ENCODE measurements around the gene IFITM2. TPM values are rescaled to one million over a fixed set of nuclear protein-coding genes. Genes with fewer than 3 reads are reported as not detected.

IFITM2 gene
- total RNA-seq, 4 donors from 2014 or later: 89.3 to 183 (median 126) TPM

DNA sequence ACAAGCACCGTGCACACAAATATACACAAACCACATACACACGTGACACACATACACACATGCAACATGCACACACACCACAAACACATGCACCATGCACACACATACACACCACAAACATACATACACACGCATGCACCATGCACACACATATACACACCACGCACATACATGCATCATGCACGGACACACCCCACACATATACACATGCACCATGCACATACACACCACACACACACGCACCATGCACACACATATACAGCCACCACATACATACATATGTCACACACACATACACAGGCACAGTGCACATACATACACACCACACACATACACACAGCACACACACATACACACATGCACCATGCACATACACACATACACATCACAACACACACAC is 49.0 kb downstream of the IFITM2 start:
- H3K27ac ChIP-seq: no peak overlapping the region
- peaks cover 0 to 10% (median 0%) of the 10 kb centered on the region in 3 donors for H3K9me3 ChIP-seq
- H3K27me3 ChIP-seq: no peaks in the 10 kb centered on the region
- no peak overlapping the region for H3K4me3 ChIP-seq
- TF ChIP-seq POLR2A (IDR thresholded peaks at IDR 0.05) (no peak), POLR2AphosphoS5 (IDR thresholded peaks at IDR 0.05) (no peak), EP300 (IDR thresholded peaks at IDR 0.05) (no peak)
- TF ChIP-seq, protein P1, sequence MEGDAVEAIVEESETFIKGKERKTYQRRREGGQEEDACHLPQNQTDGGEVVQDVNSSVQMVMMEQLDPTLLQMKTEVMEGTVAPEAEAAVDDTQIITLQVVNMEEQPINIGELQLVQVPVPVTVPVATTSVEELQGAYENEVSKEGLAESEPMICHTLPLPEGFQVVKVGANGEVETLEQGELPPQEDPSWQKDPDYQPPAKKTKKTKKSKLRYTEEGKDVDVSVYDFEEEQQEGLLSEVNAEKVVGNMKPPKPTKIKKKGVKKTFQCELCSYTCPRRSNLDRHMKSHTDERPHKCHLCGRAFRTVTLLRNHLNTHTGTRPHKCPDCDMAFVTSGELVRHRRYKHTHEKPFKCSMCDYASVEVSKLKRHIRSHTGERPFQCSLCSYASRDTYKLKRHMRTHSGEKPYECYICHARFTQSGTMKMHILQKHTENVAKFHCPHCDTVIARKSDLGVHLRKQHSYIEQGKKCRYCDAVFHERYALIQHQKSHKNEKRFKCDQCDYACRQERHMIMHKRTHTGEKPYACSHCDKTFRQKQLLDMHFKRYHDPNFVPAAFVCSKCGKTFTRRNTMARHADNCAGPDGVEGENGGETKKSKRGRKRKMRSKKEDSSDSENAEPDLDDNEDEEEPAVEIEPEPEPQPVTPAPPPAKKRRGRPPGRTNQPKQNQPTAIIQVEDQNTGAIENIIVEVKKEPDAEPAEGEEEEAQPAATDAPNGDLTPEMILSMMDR (IDR thresholded peaks at IDR 0.05): no peak
- 67 to 73% methylated on average over 5 to 6 of the region's 6 CpGs for WGBS, 2 donors (ENCODE audit: low coverage in 1 of 2)
- H3K36me3 ChIP-seq: no peaks in the 10 kb centered on the region
- ATAC-seq: no peak
- peaks cover 5 to 57% (median 34%) of the 10 kb centered on the region in 3 donors for H3K4me1 ChIP-seq

DNA sequence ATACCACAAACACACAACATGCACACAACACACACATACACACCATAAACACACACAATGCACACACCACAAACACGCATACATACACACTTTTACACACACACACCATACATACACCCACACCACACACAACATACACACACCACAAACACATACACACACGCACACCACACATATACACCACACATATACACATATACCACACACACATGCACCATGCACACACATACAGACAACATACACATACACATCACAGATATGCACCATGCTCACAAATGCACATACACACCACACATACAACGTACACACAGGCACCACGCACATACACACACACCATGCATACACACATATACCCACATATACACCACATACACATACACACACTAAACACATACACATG is 50.0 kb downstream of the IFITM2 start:
- WGBS, 2 donors (ENCODE audit: low coverage in 1 of 2): 78 to 86% methylated on average over 4 of the region's 4 CpGs
- H3K9me3 ChIP-seq: peaks cover 0 to 12% (median 0%) of the 10 kb centered on the region in 3 donors
- peaks cover 5 to 51% (median 33%) of the 10 kb centered on the region in 3 donors for H3K4me1 ChIP-seq
- no peak for TF ChIP-seq POLR2AphosphoS5 (IDR thresholded peaks at IDR 0.05)
- TF ChIP-seq, protein P1 (IDR thresholded peaks at IDR 0.05): no peak
- TF ChIP-seq EP300 (IDR thresholded peaks at IDR 0.05): no peak
- no peak for TF ChIP-seq POLR2A (IDR thresholded peaks at IDR 0.05)
- no peaks in the 10 kb centered on the region for H3K27me3 ChIP-seq
- H3K36me3 ChIP-seq: no peaks in the 10 kb centered on the region
- no peak overlapping the region for H3K27ac ChIP-seq
- no peak overlapping the region for H3K4me3 ChIP-seq
- no peak for ATAC-seq

DNA sequence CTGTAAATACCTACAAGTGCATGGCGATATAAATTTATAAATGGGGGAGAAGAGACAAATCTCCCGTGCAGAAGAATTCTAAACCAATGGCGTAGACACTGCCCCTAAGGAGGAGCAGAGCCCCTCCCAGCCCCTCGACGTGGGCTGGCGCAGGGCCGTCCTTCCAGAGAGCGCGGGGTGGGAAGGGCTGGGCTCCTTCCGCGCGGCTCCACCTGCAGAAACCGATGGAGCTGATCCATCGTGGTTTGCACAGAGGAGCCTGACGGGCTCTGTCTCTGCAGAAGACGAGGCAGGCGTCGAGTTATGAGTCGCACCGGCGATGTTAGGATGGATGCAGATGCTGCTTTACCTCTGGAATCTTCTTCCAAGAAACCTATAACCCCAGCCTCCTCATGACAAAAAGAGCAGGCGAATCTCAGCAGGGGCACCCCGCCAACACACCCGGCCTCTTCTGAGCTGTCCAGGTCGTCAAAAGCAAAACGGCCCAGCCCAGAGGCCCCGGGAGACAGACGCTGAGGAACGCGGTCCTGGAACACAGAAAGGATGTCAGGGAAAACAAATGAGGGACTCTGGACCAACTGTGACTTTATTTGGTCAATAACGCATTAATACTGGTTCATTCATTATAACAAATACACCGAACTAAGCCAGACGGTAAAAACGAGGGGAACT is 50.6 kb downstream of the IFITM2 start:
- 19 to 28% methylated on average over 18 to 19 of the region's 34 CpGs for WGBS, 2 donors (ENCODE audit: low coverage in 1 of 2)
- Histone ChIP-seq H3K4me3 (no peak overlapping the region), H3K9me3 (peaks cover 0 to 12% (median 0%) of the 10 kb centered on the region in 3 donors), H3K27me3 (no peaks in the 10 kb centered on the region), H3K27ac (peak overlapping the region in 3 of 4 donors; percentile 22 to 51 (median 46)), H3K4me1 (peaks cover 5 to 44% (median 26%) of the 10 kb centered on the region in 3 donors), H3K36me3 (no peaks in the 10 kb centered on the region)
- TF ChIP-seq POLR2AphosphoS5 (IDR thresholded peaks at IDR 0.05) (peak; percentile 13), POLR2A (IDR thresholded peaks at IDR 0.05) (no peak), EP300 (IDR thresholded peaks at IDR 0.05) (no peak)
- ATAC-seq: no peak

Small RNA genes lying within 50 kb of the gene (small RNA-seq; reads per million reads assigned to genes)
- gene AC136475.6: 0 reads per million in 4 donors

Other genes with a start within 250 kb of the IFITM2 start
- not detected for gene SCGB1C1, start 114.7 kb upstream of the IFITM2 start, total RNA-seq
- 10 to 100 TPM; 25.3 to 39.4 (median 27.6) TPM for gene BET1L, start 100.4 kb upstream of the IFITM2 start, total RNA-seq
- 100 to 1,000 TPM in 3 of 4 donors, 10 to 100 TPM in 1; 78.2 to 169 (median 135) TPM for gene RIC8A, start 100.1 kb upstream of the IFITM2 start, total RNA-seq
- gene SIRT3, start 71.5 kb upstream of the IFITM2 start, total RNA-seq: 10 to 100 TPM; 12.7 to 24.1 (median 17.3) TPM
- gene PSMD13, start 70.8 kb upstream of the IFITM2 start, total RNA-seq: 100 to 1,000 TPM in 1 of 4 donors, 10 to 100 TPM in 3; 85.8 to 114 (median 93.5) TPM
- 1 to 10 TPM in 1 of 4 donors, under 1 TPM in 1, not detected in 2; 0.23 to 1.9 TPM for gene NLRP6, start 29.4 kb upstream of the IFITM2 start, total RNA-seq
- gene PGGHG, start 18.7 kb upstream of the IFITM2 start, total RNA-seq: 10 to 100 TPM in 2 of 4 donors, 1 to 10 TPM in 2; 8.5 to 35.3 (median 15.5) TPM
- gene IFITM5, start 8.3 kb upstream of the IFITM2 start, total RNA-seq: not detected
- 100 to 1,000 TPM in 3 of 4 donors, 10 to 100 TPM in 1; 29.9 to 138 (median 112) TPM for gene IFITM1, start 6.2 kb downstream of the IFITM2 start, total RNA-seq
- gene IFITM3, start 13.0 kb downstream of the IFITM2 start, total RNA-seq: 100 to 1,000 TPM; 219 to 467 (median 305) TPM
- gene B4GALNT4, start 61.7 kb downstream of the IFITM2 start, total RNA-seq: 10 to 100 TPM in 1 of 4 donors, 1 to 10 TPM in 3; 3.2 to 10.6 (median 4.8) TPM
- 10 to 100 TPM in 1 of 4 donors, 1 to 10 TPM in 2, under 1 TPM in 1; 0.67 to 14.3 (median 2.3) TPM for gene PKP3, start 86.4 kb downstream of the IFITM2 start, total RNA-seq
- gene SIGIRR, start 107.2 kb downstream of the IFITM2 start, total RNA-seq: 10 to 100 TPM; 37.4 to 49.5 (median 44.8) TPM
- gene ANO9, start 134.2 kb downstream of the IFITM2 start, total RNA-seq: under 1 TPM in 3 of 4 donors, not detected in 1; 0.22 to 0.94 (median 0.47) TPM
- gene PTDSS2, start 142.5 kb downstream of the IFITM2 start, total RNA-seq: 10 to 100 TPM; 23.4 to 55.9 (median 43.1) TPM
- gene RNH1, start 199.4 kb downstream of the IFITM2 start, total RNA-seq: 100 to 1,000 TPM; 243 to 354 (median 264) TPM
- gene HRAS, start 227.8 kb downstream of the IFITM2 start, total RNA-seq: 10 to 100 TPM; 41.1 to 68.0 (median 53.8) TPM
- under 1 TPM in 3 of 4 donors, not detected in 1; 0.13 to 0.69 (median 0.20) TPM for gene LRRC56, start 229.7 kb downstream of the IFITM2 start, total RNA-seq

Data from gastroesophageal sphincter (tissue), 4 donors.